ENCODE data around the gene MYB.

GRCh38 chr6:135210632-135211305 is 29.7 kb downstream of the MYB start:
- TF ChIP-seq CTCF (IDR thresholded peaks at IDR 0.05): no peak
- no peak for TF ChIP-seq POLR2A (IDR thresholded peaks at IDR 0.05)

All from esophagus squamous epithelium (tissue), 4 donors.